ENCODE results near the gene ALDH8A1. TPM values are rescaled to one million over a fixed set of nuclear protein-coding genes. Genes with fewer than 3 reads are reported as not detected.

ALDH8A1 gene
- total RNA-seq, 1 donor from 2014 or later, result 0.86 TPM

DNA sequence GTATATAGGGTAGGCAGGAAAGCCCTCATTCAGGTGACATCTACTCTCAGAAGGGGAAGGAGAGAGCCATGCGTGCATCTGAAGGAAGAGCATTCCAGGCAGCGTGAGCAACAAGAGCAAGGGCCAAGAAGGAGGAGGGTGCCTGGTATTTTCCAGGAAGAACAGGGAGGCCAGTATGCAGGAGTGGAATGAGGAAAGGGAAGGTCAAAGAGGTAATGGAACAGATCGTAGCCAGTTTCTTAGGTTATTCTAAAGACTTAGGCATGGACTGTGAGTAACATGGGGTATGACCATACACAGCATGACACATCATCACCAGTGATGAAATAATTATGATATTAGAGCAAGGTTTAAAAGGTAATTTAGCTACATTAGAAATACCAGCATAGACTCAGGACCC, 24.1 kb downstream of the ALDH8A1 start:
- TF ChIP-seq CTCF (IDR thresholded peaks at IDR 0.05), result no peak
- ATAC-seq (no peak), DNase-seq (no peak)
- H3K9me3 ChIP-seq, result no peaks in the 10 kb centered on the region
- no peak overlapping the region for H3K27ac ChIP-seq
- no peaks in the 10 kb centered on the region for H3K4me1 ChIP-seq
- no peak overlapping the region for H3K4me3 ChIP-seq
- H3K36me3 ChIP-seq, result no peaks in the 10 kb centered on the region
- no peaks in the 10 kb centered on the region for H3K27me3 ChIP-seq (ENCODE audit: low read depth)
- intact Hi-C loops (cut with DNase I), result no loop called here

GRCh38 chr6:134921721-134922261, 28.1 kb downstream of the ALDH8A1 start:
- intact Hi-C loops (cut with DNase I), result no loop called here
- Histone ChIP-seq H3K4me3 (no peak overlapping the region), H3K9me3 (no peaks in the 10 kb centered on the region), H3K4me1 (no peaks in the 10 kb centered on the region), H3K27me3 (ENCODE audit: low read depth) (no peaks in the 10 kb centered on the region), H3K27ac (no peak overlapping the region), H3K36me3 (no peaks in the 10 kb centered on the region)
- ATAC-seq (no peak), DNase-seq (no peak)
- TF ChIP-seq CTCF (IDR thresholded peaks at IDR 0.05), result no peak

DNA sequence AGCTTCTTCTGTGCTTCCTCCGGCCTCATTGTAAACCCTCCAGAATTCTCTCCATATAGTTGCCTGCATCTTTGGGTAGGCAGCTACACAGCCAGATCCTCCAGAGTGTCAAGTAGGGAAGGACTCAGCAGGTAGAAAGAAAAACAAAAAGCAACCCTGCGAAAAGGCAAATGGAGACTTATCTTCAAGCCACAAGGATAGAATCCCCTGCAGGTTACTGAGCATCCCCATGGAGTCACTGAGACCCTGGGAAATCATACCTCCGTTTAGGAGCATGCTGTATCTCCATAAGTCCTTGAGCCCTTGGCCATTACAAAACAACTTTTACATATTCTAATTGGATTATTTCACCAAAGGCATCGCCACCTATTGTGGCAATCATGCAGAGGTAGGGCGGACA, 28.6 kb downstream of the ALDH8A1 start:
- DNase-seq (no peak), ATAC-seq (no peak)
- Histone ChIP-seq H3K9me3 (no peaks in the 10 kb centered on the region), H3K4me1 (no peaks in the 10 kb centered on the region), H3K27me3 (ENCODE audit: low read depth) (no peaks in the 10 kb centered on the region), H3K36me3 (no peaks in the 10 kb centered on the region), H3K27ac (no peak overlapping the region), H3K4me3 (no peak overlapping the region)
- intact Hi-C loops (cut with DNase I), result no loop called here
- TF ChIP-seq CTCF (IDR thresholded peaks at IDR 0.05), result no peak

- Histone ChIP-seq H3K27me3 (ENCODE audit: low read depth) (no peaks in the 10 kb centered on the region), H3K9me3 (no peaks in the 10 kb centered on the region), H3K4me3 (no peak overlapping the region), H3K4me1 (no peaks in the 10 kb centered on the region), H3K36me3 (no peaks in the 10 kb centered on the region), H3K27ac (no peak overlapping the region)
- ATAC-seq, result no peak
- TF ChIP-seq CTCF (IDR thresholded peaks at IDR 0.05), result no peak
- DNase-seq, result no peak
- intact Hi-C loops (cut with DNase I), result no loop called here
These were observed 29.5 kb downstream of the ALDH8A1 start for GRCh38 chr6:134920422-134920821.

GRCh38 chr6:134918418-134918961, 31.4 kb downstream of the ALDH8A1 start:
- TF ChIP-seq CTCF (IDR thresholded peaks at IDR 0.05), result no peak
- DNase-seq (no peak), ATAC-seq (no peak)
- H3K27ac ChIP-seq, result no peak overlapping the region
- H3K4me1 ChIP-seq, result no peaks in the 10 kb centered on the region
- H3K27me3 ChIP-seq (ENCODE audit: low read depth), result no peaks in the 10 kb centered on the region
- no peaks in the 10 kb centered on the region for H3K36me3 ChIP-seq
- no peak overlapping the region for H3K4me3 ChIP-seq
- H3K9me3 ChIP-seq, result no peaks in the 10 kb centered on the region
- intact Hi-C loops (cut with DNase I), result no loop called here
